ENCODE data around the gene PRPF40B.
A peak's percentile ranks its signal among the peaks of the same experiment; 100 is the strongest.

Gene PRPF40B

DNA sequence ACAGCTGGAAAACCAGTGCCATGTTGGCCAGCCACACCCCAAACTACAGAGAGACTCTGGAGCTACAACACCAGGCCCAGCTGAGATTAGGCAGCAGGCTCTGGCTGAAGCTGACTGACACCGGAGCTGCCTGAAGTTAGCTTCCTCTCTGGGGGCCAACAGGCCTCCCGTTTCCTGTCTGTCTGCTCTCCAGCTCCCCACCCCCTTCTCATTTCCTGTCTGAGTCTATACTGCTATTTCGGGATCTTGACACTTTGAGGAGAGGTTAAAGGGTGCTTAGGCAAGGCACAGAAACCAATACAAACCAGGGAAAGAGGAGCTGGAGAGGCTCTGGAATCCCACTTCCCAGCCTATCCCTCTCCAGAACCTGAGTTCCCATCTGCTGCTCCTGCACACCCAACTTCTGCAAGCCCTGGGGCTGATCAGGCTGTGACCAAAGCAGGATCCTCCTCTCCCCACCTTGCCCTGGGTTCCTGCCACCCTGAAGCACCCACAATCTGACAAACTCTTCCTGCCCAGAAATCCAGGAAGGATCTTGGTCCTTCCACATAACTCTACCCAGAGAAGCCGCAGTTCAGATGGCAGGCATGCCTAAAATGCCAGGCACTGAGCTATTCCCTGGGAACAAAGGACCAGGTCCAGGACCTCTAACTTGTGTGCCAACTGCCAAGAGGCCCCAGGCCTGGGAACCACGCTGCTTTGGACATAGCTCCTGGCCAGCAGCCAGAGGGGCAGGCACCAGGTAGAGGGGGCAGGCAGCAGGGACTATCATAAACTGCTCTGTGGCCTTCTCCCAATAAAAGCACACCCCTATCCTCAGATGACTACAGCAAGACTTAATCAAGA lies 39.9 kb downstream of the PRPF40B start:
- no peaks in the 10 kb centered on the region for H3K27me3 ChIP-seq (ENCODE audit: low read length)
- TF ChIP-seq, protein P1, sequence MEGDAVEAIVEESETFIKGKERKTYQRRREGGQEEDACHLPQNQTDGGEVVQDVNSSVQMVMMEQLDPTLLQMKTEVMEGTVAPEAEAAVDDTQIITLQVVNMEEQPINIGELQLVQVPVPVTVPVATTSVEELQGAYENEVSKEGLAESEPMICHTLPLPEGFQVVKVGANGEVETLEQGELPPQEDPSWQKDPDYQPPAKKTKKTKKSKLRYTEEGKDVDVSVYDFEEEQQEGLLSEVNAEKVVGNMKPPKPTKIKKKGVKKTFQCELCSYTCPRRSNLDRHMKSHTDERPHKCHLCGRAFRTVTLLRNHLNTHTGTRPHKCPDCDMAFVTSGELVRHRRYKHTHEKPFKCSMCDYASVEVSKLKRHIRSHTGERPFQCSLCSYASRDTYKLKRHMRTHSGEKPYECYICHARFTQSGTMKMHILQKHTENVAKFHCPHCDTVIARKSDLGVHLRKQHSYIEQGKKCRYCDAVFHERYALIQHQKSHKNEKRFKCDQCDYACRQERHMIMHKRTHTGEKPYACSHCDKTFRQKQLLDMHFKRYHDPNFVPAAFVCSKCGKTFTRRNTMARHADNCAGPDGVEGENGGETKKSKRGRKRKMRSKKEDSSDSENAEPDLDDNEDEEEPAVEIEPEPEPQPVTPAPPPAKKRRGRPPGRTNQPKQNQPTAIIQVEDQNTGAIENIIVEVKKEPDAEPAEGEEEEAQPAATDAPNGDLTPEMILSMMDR (IDR thresholded peaks at IDR 0.05; ENCODE audit: insufficient read depth, low read length, poor library complexity, severe bottlenecking) = no peak
- TF ChIP-seq EZH2phosphoT487 (conservative IDR thresholded peaks at IDR 0.05; ENCODE audit: low read length) = no peak
- H3K4me2 ChIP-seq (ENCODE audit: low read depth, low read length, poor library complexity, severe bottlenecking) = peak overlapping the region; percentile 77
- peak overlapping the region; percentile 60 for H3K9ac ChIP-seq (ENCODE audit: low read length)
- no peaks in the 10 kb centered on the region for H4K20me1 ChIP-seq (ENCODE audit: low read depth, low read length)
- H3K9me3 ChIP-seq (ENCODE audit: insufficient read depth, low read length) = no peaks in the 10 kb centered on the region
- H2AFZ ChIP-seq (ENCODE audit: low read depth, low read length, severe bottlenecking) = no peak overlapping the region
- H3K36me3 ChIP-seq (ENCODE audit: low read length) = no peaks in the 10 kb centered on the region
- H3K79me2 ChIP-seq (ENCODE audit: insufficient read depth, low read length) = no peaks in the 10 kb centered on the region
- no peaks in the 10 kb centered on the region for H3K9me2 ChIP-seq (replicated peaks; ENCODE audit: insufficient read depth, low read length)
- peak overlapping the region; percentile 86 for H3K27ac ChIP-seq (ENCODE audit: low read depth, low read length)
- H3K4me3 ChIP-seq (ENCODE audit: insufficient read depth, low read length, poor library complexity, severe bottlenecking) = peak overlapping the region; percentile 45
- no peaks in the 10 kb centered on the region for H3F3A ChIP-seq (ENCODE audit: insufficient read depth)

DNA sequence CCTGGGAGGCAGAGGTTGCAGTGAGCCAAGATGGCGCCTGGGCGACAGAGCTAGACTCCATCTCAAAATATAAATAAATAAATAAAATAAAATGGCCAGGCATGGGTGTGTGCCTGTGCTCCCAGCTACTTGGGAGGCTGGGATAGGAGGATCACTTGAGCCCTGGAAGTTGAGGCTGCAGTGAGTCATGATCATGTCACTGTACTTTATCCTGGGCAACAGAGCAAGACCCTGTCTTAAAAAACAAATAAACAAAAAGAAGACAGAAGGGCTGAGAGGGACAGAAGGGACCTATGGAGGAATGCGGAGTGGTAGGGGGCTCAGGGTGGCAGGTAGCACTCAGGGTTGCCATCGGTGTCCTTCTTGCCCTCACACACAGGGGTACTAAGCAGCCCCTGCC lies 40.8 kb downstream of the PRPF40B start:
- H3F3A ChIP-seq (ENCODE audit: insufficient read depth) = no peaks in the 10 kb centered on the region
- no peak overlapping the region for H3K9ac ChIP-seq (ENCODE audit: low read length)
- H2AFZ ChIP-seq (ENCODE audit: low read depth, low read length, severe bottlenecking) = no peak overlapping the region
- H3K9me3 ChIP-seq (ENCODE audit: insufficient read depth, low read length) = no peaks in the 10 kb centered on the region
- H3K9me2 ChIP-seq (replicated peaks; ENCODE audit: insufficient read depth, low read length) = no peaks in the 10 kb centered on the region
- H3K27me3 ChIP-seq (ENCODE audit: low read length) = no peaks in the 10 kb centered on the region
- no peaks in the 10 kb centered on the region for H3K79me2 ChIP-seq (ENCODE audit: insufficient read depth, low read length)
- H3K27ac ChIP-seq (ENCODE audit: low read depth, low read length) = peak overlapping the region; percentile 86
- no peaks in the 10 kb centered on the region for H4K20me1 ChIP-seq (ENCODE audit: low read depth, low read length)
- H3K36me3 ChIP-seq (ENCODE audit: low read length) = no peaks in the 10 kb centered on the region
- no peak overlapping the region for H3K4me2 ChIP-seq (ENCODE audit: low read depth, low read length, poor library complexity, severe bottlenecking)
- no peak overlapping the region for H3K4me3 ChIP-seq (ENCODE audit: insufficient read depth, low read length, poor library complexity, severe bottlenecking)
- TF ChIP-seq EZH2phosphoT487 (conservative IDR thresholded peaks at IDR 0.05; ENCODE audit: low read length) = no peak
- TF ChIP-seq, protein P1 (IDR thresholded peaks at IDR 0.05; ENCODE audit: insufficient read depth, low read length, poor library complexity, severe bottlenecking) = no peak

DNA sequence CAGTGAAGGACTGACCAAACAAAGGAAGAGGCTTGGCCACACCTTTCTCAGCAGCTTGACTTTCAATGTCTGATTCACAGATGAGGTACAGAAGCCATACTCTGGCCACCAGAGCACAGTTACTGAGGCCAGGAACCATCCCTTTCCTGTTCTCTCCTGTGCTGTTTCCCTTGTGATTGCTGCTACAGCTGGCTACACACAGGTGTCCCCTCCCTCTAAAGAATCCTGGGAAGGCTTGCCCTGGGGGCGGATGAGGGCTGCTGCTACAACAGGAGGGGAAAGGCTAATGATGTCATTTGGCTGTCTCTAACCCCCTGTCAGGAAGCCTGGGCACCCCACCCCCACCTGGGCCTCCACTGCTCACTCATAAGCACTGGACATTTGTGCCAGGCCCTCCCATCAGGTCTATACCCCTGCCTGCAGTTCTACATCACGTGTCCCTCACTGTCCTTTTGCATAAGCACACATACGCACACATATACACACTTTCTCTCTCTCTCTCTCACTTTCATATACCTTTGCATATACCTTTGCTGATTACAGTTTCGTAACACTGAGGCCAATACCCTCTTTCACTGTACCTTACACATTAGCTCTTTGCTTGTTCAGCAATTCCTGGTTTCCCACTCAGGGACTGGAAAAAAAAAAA lies 41.4 kb downstream of the PRPF40B start:
- Histone ChIP-seq H3F3A (ENCODE audit: insufficient read depth) (no peaks in the 10 kb centered on the region), H4K20me1 (ENCODE audit: low read depth, low read length) (no peaks in the 10 kb centered on the region), H3K79me2 (ENCODE audit: insufficient read depth, low read length) (0 out of 2 replicates have a peak, but pooled peaks cover 1% of the 10 kb centered on the region), H3K9me3 (ENCODE audit: insufficient read depth, low read length) (no peaks in the 10 kb centered on the region), H3K4me3 (ENCODE audit: insufficient read depth, low read length, poor library complexity, severe bottlenecking) (no peak overlapping the region), H3K27ac (ENCODE audit: low read depth, low read length) (peak overlapping the region; percentile 86), H3K9ac (ENCODE audit: low read length) (no peak overlapping the region), H3K4me2 (ENCODE audit: low read depth, low read length, poor library complexity, severe bottlenecking) (no peak overlapping the region), H3K9me2 (replicated peaks; ENCODE audit: insufficient read depth, low read length) (no peaks in the 10 kb centered on the region), H3K36me3 (ENCODE audit: low read length) (no peaks in the 10 kb centered on the region), H3K27me3 (ENCODE audit: low read length) (no peaks in the 10 kb centered on the region), H2AFZ (ENCODE audit: low read depth, low read length, severe bottlenecking) (no peak overlapping the region)
- TF ChIP-seq, protein P1 (IDR thresholded peaks at IDR 0.05; ENCODE audit: insufficient read depth, low read length, poor library complexity, severe bottlenecking) = no peak
- no peak for TF ChIP-seq EZH2phosphoT487 (conservative IDR thresholded peaks at IDR 0.05; ENCODE audit: low read length)
